ENCODE data around the gene GABARAP.
"Not testable (repeated sequence)": the region's sequence is repeated elsewhere in the genome, so short reads cannot be mapped to it uniquely, and the experiment has no call there.

The GABARAP gene

GRCh38 chr17:7260651-7261378 is 18.6 kb upstream of the GABARAP start:
- DNase-seq: peak; percentile 33

DNA sequence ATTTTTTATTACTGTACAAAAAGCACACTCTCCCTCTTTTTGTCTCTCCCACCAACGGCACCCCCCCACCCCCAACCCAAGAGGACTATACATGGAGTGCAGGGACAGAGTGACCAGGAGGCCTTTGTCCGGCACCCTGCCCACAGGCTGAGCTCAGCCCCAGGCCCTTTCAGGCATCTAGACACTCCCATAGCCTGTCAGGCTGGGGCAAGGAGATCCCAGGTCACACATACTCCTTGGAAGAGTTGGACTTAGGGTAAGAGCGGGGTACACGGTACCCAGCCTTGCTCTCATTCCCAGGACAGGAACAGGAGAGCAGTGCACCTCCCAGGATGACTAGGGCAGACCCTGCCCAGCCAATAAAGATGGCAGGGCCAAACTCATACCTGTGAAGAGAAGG is 17.9 kb upstream of the GABARAP start:
- DNase-seq: no peak

DNA sequence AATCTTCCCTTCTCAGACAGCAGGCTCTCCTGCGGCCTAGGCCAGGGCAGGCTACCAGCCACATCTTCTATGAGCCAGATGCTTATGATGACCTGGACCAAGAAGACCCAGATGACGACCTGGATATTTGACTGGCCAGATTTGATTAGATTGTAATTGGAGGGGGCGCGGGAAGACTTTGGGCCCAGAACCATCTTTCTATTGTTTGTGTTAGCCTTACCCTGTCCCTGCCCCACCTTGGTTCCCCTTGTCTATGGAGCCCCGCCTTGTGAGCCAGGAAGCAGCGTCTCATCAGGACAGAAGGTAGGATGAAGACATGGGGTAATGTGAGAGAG is 17.3 kb upstream of the GABARAP start:
- DNase-seq: no peak

GRCh38 chr17:7258731-7259554 is 16.7 kb upstream of the GABARAP start:
- DNase-seq: no peak

GRCh38 chr17:7256766-7257456 is 14.7 kb upstream of the GABARAP start:
- DNase-seq: no peak

DNA sequence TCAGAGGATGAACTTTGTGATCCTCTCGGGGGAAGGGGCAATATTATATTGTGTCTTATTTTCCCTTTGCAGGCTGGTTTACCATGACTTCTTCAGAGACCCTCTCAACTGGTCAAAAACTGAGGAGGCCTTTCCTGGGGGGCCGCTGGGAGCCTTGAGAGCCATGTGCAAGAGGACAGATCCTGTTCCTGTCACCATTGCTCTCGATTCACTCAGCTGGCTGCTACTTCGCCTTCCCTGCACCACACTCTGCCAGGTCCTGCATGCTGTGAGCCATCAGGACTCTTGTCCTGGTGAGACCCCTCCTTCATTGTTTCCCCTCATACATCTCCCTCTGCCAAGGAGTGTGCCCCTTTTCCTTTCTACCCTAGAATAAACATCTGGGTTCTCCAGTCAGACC is 12.3 kb upstream of the GABARAP start:
- no peak for DNase-seq

DNA sequence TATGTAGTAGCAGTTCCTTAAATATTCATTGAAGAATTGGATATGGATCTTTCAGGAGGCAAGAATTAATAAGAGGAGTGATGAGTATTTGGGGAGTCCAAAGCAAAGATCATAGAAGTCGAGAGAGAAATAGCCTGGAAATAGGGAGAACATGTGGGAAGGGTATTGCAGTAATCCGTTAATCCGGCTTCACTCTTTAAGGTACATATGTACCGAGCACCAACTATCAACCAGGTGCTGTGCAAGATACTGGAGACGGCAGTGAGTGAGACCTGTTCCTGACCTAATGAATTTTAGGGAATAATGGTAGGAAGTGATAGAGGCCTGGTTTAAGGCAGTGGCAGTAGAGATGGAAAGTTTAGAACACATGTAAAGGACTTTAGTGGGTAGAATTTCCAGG is 10.8 kb upstream of the GABARAP start:
- no peak for DNase-seq

GRCh38 chr17:7252176-7253043 is 10.2 kb upstream of the GABARAP start, which contains the start of gene ELP5:
Gene ELP5, plus strand, starts transcription at chr17:7252215. Its CDS starts 336 bp downstream, at chr17:7252551.
- peak; percentile 89 for DNase-seq

GRCh38 chr17:7251661-7252175 is 9.5 kb upstream of the GABARAP start, which contains the start of gene CTDNEP1:
Gene CTDNEP1, minus strand, starts transcription at chr17:7251734. Its CDS starts 438 bp downstream, at chr17:7251296.
- DNase-seq: peak; percentile 96

GRCh38 chr17:7250695-7251627 is 8.7 kb upstream of the GABARAP start:
- peak; percentile 27 for DNase-seq

DNA sequence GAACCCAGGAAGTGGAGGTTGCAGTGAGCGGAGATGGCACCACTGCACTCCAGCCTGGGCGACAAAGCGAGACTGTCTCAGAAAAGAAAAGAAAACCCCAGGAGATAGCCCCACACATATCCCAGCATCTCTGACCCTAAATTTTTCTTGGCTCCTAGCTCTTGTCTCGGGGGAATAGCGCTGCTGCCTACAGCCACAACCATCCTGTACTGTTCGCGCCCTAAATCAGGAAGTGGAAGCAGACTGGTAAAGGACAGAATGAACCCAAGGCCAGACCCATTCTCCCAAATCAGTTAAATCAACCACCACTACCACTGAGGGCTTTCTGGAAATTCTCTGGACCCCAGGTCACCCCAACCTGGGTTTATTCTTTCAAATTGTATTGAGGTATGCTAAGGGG is 7.6 kb upstream of the GABARAP start:
- DNase-seq: no peak

DNA sequence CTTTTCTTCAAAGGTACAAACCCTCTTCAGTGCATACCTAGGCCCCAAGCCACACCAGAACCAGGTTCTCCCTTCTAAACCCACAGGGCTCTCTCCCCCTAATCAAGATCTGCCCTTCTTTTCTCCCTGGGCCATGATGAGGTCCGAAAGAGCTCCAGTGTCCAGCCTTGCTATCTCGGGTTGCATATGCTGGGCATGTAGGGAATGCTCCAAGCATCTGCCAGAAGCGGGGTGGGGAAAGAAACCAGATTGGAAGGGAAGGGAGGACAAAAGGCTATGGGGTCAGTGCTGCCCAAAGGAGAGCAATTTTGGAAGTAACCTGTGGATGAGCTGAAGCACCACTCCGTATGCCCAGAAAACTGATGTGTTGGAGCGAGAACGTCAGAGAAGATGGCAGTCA is 7.0 kb upstream of the GABARAP start:
- DNase-seq: no peak

- no peak for DNase-seq
Measured at GRCh38 chr17:7248796-7249195, 6.5 kb upstream of the GABARAP start.

- DNase-seq: no peak
Measured at GRCh38 chr17:7246779-7247178, 4.5 kb upstream of the GABARAP start.

- not testable (repeated sequence) for DNase-seq
Measured at GRCh38 chr17:7243838-7244237, 1.6 kb upstream of the GABARAP start.

DNA sequence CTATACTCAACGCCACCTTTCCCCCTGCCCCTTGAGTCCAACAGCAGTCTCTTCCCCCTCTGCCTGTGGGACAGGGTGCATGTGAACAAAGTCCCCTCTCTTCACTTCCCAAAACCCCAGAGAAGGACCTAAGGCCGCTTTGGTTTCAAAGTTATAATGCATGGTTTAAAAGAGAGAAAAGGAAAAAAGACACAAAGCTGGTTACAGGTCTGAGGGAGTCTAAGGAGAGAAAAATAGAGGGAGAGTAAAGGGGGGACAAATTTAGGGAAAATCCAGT is 1.1 kb upstream of the GABARAP start:
- DNase-seq: no peak

- DNase-seq: peak; percentile 92
Measured at GRCh38 chr17:7242717-7243452, 636 bp upstream of the GABARAP start.

GRCh38 chr17:7241090-7241733 is 1.0 kb downstream of the GABARAP start:
- DNase-seq: no peak

DNA sequence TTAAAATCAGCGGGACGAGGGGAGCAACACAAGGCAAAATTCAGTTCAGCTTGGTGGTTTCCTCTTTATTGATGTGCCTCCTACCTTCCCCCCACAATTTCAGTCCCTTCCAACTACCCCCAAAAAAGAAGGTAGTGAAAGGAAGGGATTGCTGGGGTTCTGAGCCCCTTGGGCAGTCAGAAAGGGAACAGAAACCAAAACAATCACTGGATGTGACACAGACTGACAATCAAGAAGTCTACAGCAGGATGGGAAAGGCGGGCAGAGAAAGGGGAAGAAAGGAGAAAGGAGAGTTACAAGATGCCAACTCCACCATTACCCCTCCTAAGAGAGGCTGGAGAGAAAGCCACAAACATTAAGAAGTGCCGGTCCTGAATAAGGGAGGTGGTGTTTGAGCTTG is 1.9 kb downstream of the GABARAP start:
- no peak for DNase-seq

Data from activated naive CD4-positive, alpha-beta T cell treated with Interleukin-2 at 50 U/mL for 16 hours (primary cell).